ACC112 (cell line): Measurements from ENCODE around the gene SPANXC.
"Not testable (repeated sequence)": the region's sequence is repeated elsewhere in the genome, so short reads cannot be mapped to it uniquely, and the experiment has no call there.

ENCODE experiments used
- H2AFZ ChIP-seq: fragments of 200-600 bp; sonication (generic); one replicate; pipeline ENCODE4 v1.6.0; 2017; ENCODE audit warnings: antibody characterized with exemption, low read length; ENCODE audit not compliant: unreplicated experiment
- H3K27ac ChIP-seq: fragments of 200-600 bp; sonication (generic); 2 replicates; pipeline ENCODE4 v1.5.1; 2014; ENCODE audit warnings: low read depth, mild to moderate bottlenecking, antibody characterized with exemption, low read length, moderate library complexity
- H3K27me3 ChIP-seq: fragments of 200-600 bp; sonication (generic); 2 replicates; pipeline ENCODE4 v1.6.1; 2014; ENCODE audit warnings: mild to moderate bottlenecking, antibody characterized with exemption, low read length, moderate library complexity, mixed read lengths; ENCODE audit not compliant: insufficient read depth
- H3K36me3 ChIP-seq: fragments of 200-600 bp; sonication (generic); 2 replicates; pipeline ENCODE4 v1.6.1; 2016; ENCODE audit warnings: mild to moderate bottlenecking, antibody characterized with exemption, low read length, moderate library complexity, mixed read lengths; ENCODE audit not compliant: insufficient read depth
- H3K4me1 ChIP-seq: fragments of 200-600 bp; sonication (generic); one replicate; pipeline ENCODE4 v1.6.1; 2016; ENCODE audit warnings: low read length, mixed read lengths; ENCODE audit not compliant: insufficient read depth, unreplicated experiment, control insufficient read depth
- H3K4me3 ChIP-seq: fragments of 200-600 bp; sonication (generic); 2 replicates; pipeline ENCODE4 v1.5.1; 2014; ENCODE audit warnings: mild to moderate bottlenecking, low read depth, low read length
- H3K79me2 ChIP-seq: fragments of 200-600 bp; sonication (generic); one replicate; pipeline ENCODE4 v1.6.0; 2016; ENCODE audit warnings: low read length; ENCODE audit not compliant: control insufficient read depth, unreplicated experiment, insufficient read depth

SPANXC gene

GRCh38 chrX:141242417-141242816 is at the start of gene SPANXC:
Gene SPANXC (minus strand): TSS chrX:141242517. CDS start chrX:141242457, 60 bp downstream.
- not testable (repeated sequence) for H2AFZ ChIP-seq, H3K4me1 ChIP-seq, H3K79me2 ChIP-seq, H3K27ac ChIP-seq, H3K4me3 ChIP-seq, H3K27me3 ChIP-seq, H3K36me3 ChIP-seq

- H3K27me3 ChIP-seq = no peaks in the 10 kb centered on the region
- no peak overlapping the region for H2AFZ ChIP-seq
- no peaks in the 10 kb centered on the region for H3K79me2 ChIP-seq
- H3K27ac ChIP-seq = no peak overlapping the region
- H3K4me3 ChIP-seq = no peak overlapping the region
- no peaks in the 10 kb centered on the region for H3K4me1 ChIP-seq
- H3K36me3 ChIP-seq = no peaks in the 10 kb centered on the region
Measured at GRCh38 chrX:141279476-141279875, 37.2 kb upstream of the SPANXC start.

- Histone ChIP-seq H3K4me3 (no peak overlapping the region), H3K27ac (no peak overlapping the region), H3K27me3 (no peaks in the 10 kb centered on the region), H3K4me1 (no peaks in the 10 kb centered on the region), H3K36me3 (no peaks in the 10 kb centered on the region), H2AFZ (no peak overlapping the region), H3K79me2 (no peaks in the 10 kb centered on the region)
Measured at GRCh38 chrX:141278306-141278705, 36.0 kb upstream of the SPANXC start.

GRCh38 chrX:141258080-141258479 is 15.8 kb upstream of the SPANXC start:
- Histone ChIP-seq H2AFZ (no peak overlapping the region), H3K4me3 (no peak overlapping the region), H3K4me1 (no peaks in the 10 kb centered on the region), H3K27ac (no peak overlapping the region), H3K79me2 (no peaks in the 10 kb centered on the region), H3K36me3 (no peaks in the 10 kb centered on the region), H3K27me3 (no peaks in the 10 kb centered on the region)

GRCh38 chrX:141221611-141222010 is 20.7 kb downstream of the SPANXC start:
- peaks cover 8% of the 10 kb centered on the region for H3K4me1 ChIP-seq
- no peaks in the 10 kb centered on the region for H3K79me2 ChIP-seq
- H3K36me3 ChIP-seq = no peaks in the 10 kb centered on the region
- H2AFZ ChIP-seq = no peak overlapping the region
- no peak overlapping the region for H3K27ac ChIP-seq
- H3K4me3 ChIP-seq = no peak overlapping the region
- no peaks in the 10 kb centered on the region for H3K27me3 ChIP-seq

- Histone ChIP-seq H3K36me3 (no peaks in the 10 kb centered on the region), H3K79me2 (no peaks in the 10 kb centered on the region), H3K27me3 (no peaks in the 10 kb centered on the region), H3K4me1 (peaks cover 8% of the 10 kb centered on the region), H3K4me3 (no peak overlapping the region), H2AFZ (no peak overlapping the region), H3K27ac (no peak overlapping the region)
Measured at GRCh38 chrX:141220342-141221008, 21.8 kb downstream of the SPANXC start.

- no peak overlapping the region for H2AFZ ChIP-seq
- H3K4me3 ChIP-seq = no peak overlapping the region
- peaks cover 4% of the 10 kb centered on the region for H3K4me1 ChIP-seq
- no peak overlapping the region for H3K27ac ChIP-seq
- no peaks in the 10 kb centered on the region for H3K79me2 ChIP-seq
- no peaks in the 10 kb centered on the region for H3K36me3 ChIP-seq
- no peaks in the 10 kb centered on the region for H3K27me3 ChIP-seq
Measured at GRCh38 chrX:141214196-141214595, 28.1 kb downstream of the SPANXC start.

- Histone ChIP-seq H2AFZ (no peak overlapping the region), H3K27ac (no peak overlapping the region), H3K4me3 (no peak overlapping the region), H3K36me3 (no peaks in the 10 kb centered on the region), H3K27me3 (no peaks in the 10 kb centered on the region), H3K79me2 (no peaks in the 10 kb centered on the region), H3K4me1 (no peaks in the 10 kb centered on the region)
Measured at GRCh38 chrX:141201962-141202361, 40.4 kb downstream of the SPANXC start.
